Natural killer cell (primary cell): Measurements from ENCODE around the gene GOLGA1. TPM values are rescaled to one million over a fixed set of nuclear protein-coding genes. Genes with fewer than 3 reads are reported as not detected.
A peak's percentile ranks its signal among the peaks of the same experiment; 100 is the strongest.

Experiments used
- ATAC-seq, 3 donors: fragments of 150-1000 bp in 2 of 3; fragments of 200-7000 bp in 1 of 3; cut with Tn5 transposase; 1 replicate in 1 of 3; 2 replicates in 2 of 3; pipeline ENCODE4 v1.10.0; 2021; ENCODE audit warnings: mild to moderate bottlenecking in 2 of 3, moderate library complexity in 2 of 3
- DNase-seq, 2 donors: peaks; one replicate each; pipeline versions ENCODE4 v3.0.0 to v3.0.0-alpha.2; 2013 to 2021; ENCODE audit warnings: mixed read lengths in 1 of 2
- H3K27ac ChIP-seq: one replicate; pipeline ENCODE4 v1.5.1; 2013; ENCODE audit warnings: mild to moderate bottlenecking, low read length
- H3K27me3 ChIP-seq: one replicate; pipeline ENCODE4 v1.6.1; 2013; ENCODE audit warnings: low read length; ENCODE audit not compliant: control insufficient read depth, insufficient read depth
- H3K36me3 ChIP-seq: one replicate; pipeline ENCODE4 v1.6.1; 2013; ENCODE audit warnings: low read length; ENCODE audit not compliant: control insufficient read depth, insufficient read depth
- H3K4me1 ChIP-seq: one replicate; pipeline ENCODE4 v1.6.1; 2013; ENCODE audit warnings: low read length; ENCODE audit not compliant: control insufficient read depth, insufficient read depth
- H3K4me3 ChIP-seq: one replicate; pipeline ENCODE4 v1.5.1; 2013; ENCODE audit warnings: low read length
- H3K9me3 ChIP-seq: one replicate; pipeline ENCODE4 v1.6.1; 2013; ENCODE audit warnings: low read length; ENCODE audit not compliant: control insufficient read depth, insufficient read depth
- H3K27ac Mint-ChIP-seq, 2 donors: one replicate each; pipeline ENCODE4 v1.8.0; 2022; ENCODE audit warnings: mild to moderate bottlenecking in 2 of 2, mixed read lengths in 2 of 2, moderate library complexity in 1 of 2
- H3K27me3 Mint-ChIP-seq, 2 donors: one replicate each; pipeline ENCODE4 v1.8.0; 2022; ENCODE audit warnings: low read depth in 2 of 2, mixed read lengths in 2 of 2
- H3K36me3 Mint-ChIP-seq: one replicate; pipeline ENCODE4 v1.8.0; 2022; ENCODE audit warnings: mixed read lengths
- H3K4me1 Mint-ChIP-seq, 2 donors: one replicate each; pipeline ENCODE4 v1.8.0; 2022; ENCODE audit warnings: mixed read lengths in 2 of 2
- H3K4me3 Mint-ChIP-seq: one replicate; pipeline ENCODE4 v1.8.0; 2022; ENCODE audit warnings: mild to moderate bottlenecking, moderate library complexity, mixed read lengths
- H3K9me3 Mint-ChIP-seq, 2 donors: one replicate each; pipeline ENCODE4 v1.8.0; 2022; ENCODE audit warnings: mixed read lengths in 2 of 2
- CTCF ChIP-seq: fragments of 200-600 bp; IDR thresholded peaks from one replicate; pipeline ENCODE4 v1.8.0; 2022; ENCODE audit warnings: antibody characterized with exemption
- WGBS: methylation state at CpG from one replicate; pipeline ENCODE4 v1.1.7; 2013; ENCODE audit warnings: missing lambda C conversion rate; ENCODE audit not compliant: insufficient coverage; 5-methylcytosine and 5-hydroxymethylcytosine counted together
- intact Hi-C: fragments of 100-400 bp; cut with micrococcal nuclease; formaldehyde crosslinking; loops from one replicate; pipeline ENCODE4 v1.14.2; 2022
- total RNA-seq, 4 donors: library from RNA; stranded (reverse); fragments of 120-200 nt in 1 of 4; gene quantifications; one replicate each; pipeline versions ENCODE4 v1.2.3 to v1.2.4, GENCODE V29; 2013 to 2022

Gene GOLGA1
- total RNA-seq, 3 donors from 2014 or later (not counting 1 experiment from before 2014, with no cell fraction given) = 21.5 to 32.4 (median 27.0) TPM

- Histone ChIP-seq H3K4me3 (peak overlapping the region; percentile 98), H3K9me3 (no peaks in the 10 kb centered on the region), H3K27me3 (no peaks in the 10 kb centered on the region), H3K27ac (peak overlapping the region; percentile 98), H3K36me3 (no peaks in the 10 kb centered on the region), H3K4me1 (peaks cover 14% of the 10 kb centered on the region)
- Mint-ChIP-seq H3K4me1 (peaks cover 22 to 24% of the 10 kb centered on the region in 2 donors), H3K27ac (peak overlapping the region; percentile 91 to 95), H3K9me3 (no peaks in the 10 kb centered on the region), H3K27me3 (no peaks in the 10 kb centered on the region), H3K4me3 (peak overlapping the region; percentile 97), H3K36me3 (no peaks in the 10 kb centered on the region)
- TF ChIP-seq CTCF = no peak
- 19% methylated on average over 31 of the region's 31 CpGs for WGBS
- intact Hi-C loops = loop anchor here (1.0 to 5.0 kb wide), 5 partner anchors 72 to 525 kb away; partner anchors contain the start of genes NR6A1, PPP6C, PSMB7 and SCAI
- peak; percentile 57 to 81 for DNase-seq
- ATAC-seq = peak; percentile 30 to 49 (median 36)
These were observed 1.0 kb upstream of the GOLGA1 start for GRCh38 chr9:124941679-124942561.

- H3K9me3 Mint-ChIP-seq = no peaks in the 10 kb centered on the region
- WGBS = 0% methylated on average over 17 of the region's 17 CpGs
- intact Hi-C loops = loop anchor here (2.0 to 5.0 kb wide), 2 partner anchors 248 to 523 kb away; partner anchors contain the start of genes PPP6C and PSMB7
- Histone ChIP-seq H3K36me3 (peaks cover 9% of the 10 kb centered on the region), H3K27me3 (no peaks in the 10 kb centered on the region), H3K4me3 (peak overlapping the region; percentile 98), H3K9me3 (no peaks in the 10 kb centered on the region), H3K27ac (peak overlapping the region; percentile 98), H3K4me1 (peaks cover 14% of the 10 kb centered on the region)
- peaks cover 22 to 24% of the 10 kb centered on the region in 2 donors for H3K4me1 Mint-ChIP-seq
- no peaks in the 10 kb centered on the region for H3K27me3 Mint-ChIP-seq
- TF ChIP-seq CTCF = no peak
- no peak for DNase-seq
- H3K36me3 Mint-ChIP-seq = no peaks in the 10 kb centered on the region
- peak overlapping the region; percentile 91 to 95 for H3K27ac Mint-ChIP-seq
- no peak for ATAC-seq
- H3K4me3 Mint-ChIP-seq = peak overlapping the region; percentile 97
These were observed 376 bp downstream of the GOLGA1 start for GRCh38 chr9:124940521-124940893.

GRCh38 chr9:124939944-124940343, 939 bp downstream of the GOLGA1 start:
- no peaks in the 10 kb centered on the region for H3K27me3 ChIP-seq
- Mint-ChIP-seq H3K4me3 (peak overlapping the region; percentile 97), H3K27ac (peak overlapping the region; percentile 91 to 95), H3K27me3 (no peaks in the 10 kb centered on the region), H3K36me3 (no peaks in the 10 kb centered on the region), H3K9me3 (no peaks in the 10 kb centered on the region), H3K4me1 (peaks cover 22 to 24% of the 10 kb centered on the region in 2 donors)
- no peaks in the 10 kb centered on the region for H3K9me3 ChIP-seq
- intact Hi-C loops = loop anchor here (2.0 to 5.0 kb wide), 2 partner anchors 249 to 523 kb away; partner anchors contain the start of genes PPP6C and PSMB7
- peaks cover 13% of the 10 kb centered on the region for H3K36me3 ChIP-seq
- DNase-seq (no peak), ATAC-seq (no peak)
- H3K4me3 ChIP-seq = peak overlapping the region; percentile 98
- peak overlapping the region; percentile 98 for H3K27ac ChIP-seq
- H3K4me1 ChIP-seq = peaks cover 14% of the 10 kb centered on the region
- no peak for TF ChIP-seq CTCF
